ENCODE results near the gene SIAH1. TPM values are rescaled to one million over a fixed set of nuclear protein-coding genes. Genes with fewer than 3 reads are reported as not detected.

The SIAH1 gene
- total and polyA plus RNA-seq, 10 of the 15 experiments (the other 5 are each of a cell fraction or from before 2014, with no cell fraction given) = 5.1 to 21.1 (median 13.9) TPM

- TF ChIP-seq NBN (IDR thresholded peaks at IDR 0.05) (peak; percentile 54; the same call in 1 of the 2 replicates), BACH1 (IDR thresholded peaks at IDR 0.05; ENCODE audit: borderline replicate concordance) (no peak), CHD4 (IDR thresholded peaks at IDR 0.05) (no peak), MAX (IDR thresholded peaks at IDR 0.05; ENCODE audit: low read depth, low read length) (0 out of 2 replicates have a peak, but pooled peaks have one; percentile 13), ZNF622 (IDR thresholded peaks at IDR 0.05) (no peak), PKNOX1 (IDR thresholded peaks at IDR 0.05) (0 out of 2 replicates have a peak, but pooled peaks have one; percentile 10), CREM (IDR thresholded peaks at IDR 0.05; ENCODE audit: low read depth) (peak; percentile 74), MEF2B (IDR thresholded peaks at IDR 0.05; ENCODE audit: partially characterized antibody, poor library complexity, severe bottlenecking) (peak; percentile 12), MTA2 (IDR thresholded peaks at IDR 0.05; ENCODE audit: low read depth) (no peak), CHD2 (IDR thresholded peaks at IDR 0.05; ENCODE audit: borderline replicate concordance, low read depth, low read length) (no peak; the same call in 1 of the 2 replicates), CEBPB (IDR thresholded peaks at IDR 0.05; ENCODE audit: borderline replicate concordance in 1 of 2, low read depth in 2 of 2, low read length in 2 of 2) (peak in 1 of 2 experiments; percentile 45; a peak in 1 of 4 replicates), RBBP5 (conservative IDR thresholded peaks at IDR 0.05) (no peak), SIN3A (IDR thresholded peaks at IDR 0.05; ENCODE audit: low read depth, low read length) (0 out of 2 replicates have a peak, but pooled peaks have one; percentile 24), PBX3 (IDR thresholded peaks at IDR 0.05; ENCODE audit: insufficient replicate concordance, low read depth, low read length) (peak; percentile 1), ZBTB40 (IDR thresholded peaks at IDR 0.05; ENCODE audit: borderline replicate concordance) (peak; percentile 72), FOS (IDR thresholded peaks at IDR 0.05; ENCODE audit: borderline replicate concordance, extremely low read depth, insufficient read length) (no peak), JUNB (IDR thresholded peaks at IDR 0.05) (peak; percentile 22; the same call in 1 of the 2 replicates), LARP7 (IDR thresholded peaks at IDR 0.05) (no peak), SP1 (IDR thresholded peaks at IDR 0.05; ENCODE audit: low read depth, low read length) (peak; percentile 17), ATF7 (IDR thresholded peaks at IDR 0.05; ENCODE audit: low read depth) (peak; percentile 97), CREB1 (IDR thresholded peaks at IDR 0.05; ENCODE audit: low read depth) (peak; percentile 80), NR2F1 (conservative IDR thresholded peaks at IDR 0.05) (no peak; the same call in none of the 2 replicates), POU2F2 (IDR thresholded peaks at IDR 0.05; ENCODE audit: borderline replicate concordance, low read depth, low read length) (peak; percentile 93; the same call in 2 of the 3 replicates), BCL11A (IDR thresholded peaks at IDR 0.05; ENCODE audit: low read depth, low read length) (peak; percentile 71; the same call in 1 of the 2 replicates)
Observed at GRCh38 chr16:48366165-48367093, 18.8 kb downstream of the SIAH1 start (continued).

All from GM12878 (cell line).